ENCODE results near the gene UNK. TPM values are rescaled to one million over a fixed set of nuclear protein-coding genes. Genes with fewer than 3 reads are reported as not detected.
A peak's percentile ranks its signal among the peaks of the same experiment; 100 is the strongest.
"Not testable (repeated sequence)": the region's sequence is repeated elsewhere in the genome, so short reads cannot be mapped to it uniquely, and the experiment has no call there.

Gene UNK
- total and polyA plus RNA-seq, 8 donors, result 19.8 to 54.6 (median 49.0) TPM

- Histone ChIP-seq H3K36me3 (peaks cover 0 to 27% of the 10 kb centered on the region in 2 donors), H3K27ac (no peak overlapping the region), H3K4me3 (no peak overlapping the region), H3K27me3 (no peaks in the 10 kb centered on the region), H3K9me3 (no peaks in the 10 kb centered on the region), H3K4me1 (peaks cover 5 to 30% of the 10 kb centered on the region in 2 donors)
- TF ChIP-seq CTCF (IDR thresholded peaks at IDR 0.05), result no peak
- ATAC-seq (no peak), DNase-seq (peak in 1 of 4 donors; percentile 70)
- intact Hi-C loops (cut with DNase I), result no loop called here
Observed at GRCh38 chr17:75756451-75757085, 28.0 kb upstream of the UNK start.

- no peak for TF ChIP-seq CTCF (IDR thresholded peaks at IDR 0.05)
- H3K4me3 ChIP-seq, result no peak overlapping the region
- H3K9me3 ChIP-seq, result no peaks in the 10 kb centered on the region
- ATAC-seq (no peak), DNase-seq (peak in 1 of 4 donors; percentile 49)
- H3K4me1 ChIP-seq, result peaks cover 5 to 30% of the 10 kb centered on the region in 2 donors
- peaks cover 0 to 27% of the 10 kb centered on the region in 2 donors for H3K36me3 ChIP-seq
- no peaks in the 10 kb centered on the region for H3K27me3 ChIP-seq
- H3K27ac ChIP-seq, result no peak overlapping the region
- intact Hi-C loops (cut with DNase I), result no loop called here
Observed at GRCh38 chr17:75757086-75757681, 27.4 kb upstream of the UNK start.

GRCh38 chr17:75758131-75758905 lies 26.3 kb upstream of the UNK start:
- H3K27me3 ChIP-seq, result no peaks in the 10 kb centered on the region
- TF ChIP-seq CTCF (IDR thresholded peaks at IDR 0.05), result no peak
- peaks cover 0 to 27% of the 10 kb centered on the region in 2 donors for H3K36me3 ChIP-seq
- no peak overlapping the region for H3K4me3 ChIP-seq
- no peaks in the 10 kb centered on the region for H3K9me3 ChIP-seq
- ATAC-seq (no peak), DNase-seq (peak in 1 of 4 donors; percentile 77)
- H3K27ac ChIP-seq, result no peak overlapping the region
- intact Hi-C loops (cut with DNase I), result no loop called here
- H3K4me1 ChIP-seq, result peaks cover 5 to 29% of the 10 kb centered on the region in 2 donors

GRCh38 chr17:75759457-75759856 lies 25.1 kb upstream of the UNK start:
- intact Hi-C loops (cut with DNase I), result no loop called here
- Histone ChIP-seq H3K27me3 (no peaks in the 10 kb centered on the region), H3K9me3 (no peaks in the 10 kb centered on the region), H3K4me1 (peaks cover 9 to 30% of the 10 kb centered on the region in 2 donors), H3K27ac (no peak overlapping the region), H3K4me3 (no peak overlapping the region), H3K36me3 (peaks cover 0 to 27% of the 10 kb centered on the region in 2 donors)
- no peak for ATAC-seq
- TF ChIP-seq CTCF (IDR thresholded peaks at IDR 0.05), result no peak
- DNase-seq, result no peak

- H3K27ac ChIP-seq; H3K9me3 ChIP-seq; H3K4me3 ChIP-seq; H3K27me3 ChIP-seq; intact Hi-C loops (cut with DNase I); DNase-seq; ATAC-seq: not testable (repeated sequence)
- H3K4me1 ChIP-seq, result peaks cover 9 to 34% of the 10 kb centered on the region in 2 donors
- H3K36me3 ChIP-seq, result peaks cover 0 to 27% of the 10 kb centered on the region in 2 donors
Observed at GRCh38 chr17:75759978-75760640, 24.5 kb upstream of the UNK start.

All from left lung (tissue), 10 donors.